ENCODE measurements around the gene ZNF346. TPM values are rescaled to one million over a fixed set of nuclear protein-coding genes. Genes with fewer than 3 reads are reported as not detected.

Gene ZNF346
- total and polyA plus RNA-seq, 2 of the 13 experiments (the other 11 are each of a cell fraction or from before 2014, with no cell fraction given): 8.6 to 19.4 TPM

GRCh38 chr5:177098470-177099141, 76.1 kb downstream of the ZNF346 start:
- no peak overlapping the region for H3K4me2 ChIP-seq (ENCODE audit: low read depth, low read length)
- no peak overlapping the region for H2AFZ ChIP-seq (ENCODE audit: low read length)
- H3K9me3 ChIP-seq (ENCODE audit: low read length): no peaks in the 10 kb centered on the region
- H3K9ac ChIP-seq (ENCODE audit: insufficient read depth, low read depth, low read length): peak overlapping the region; percentile 18; the same call in 1 of the 2 replicates
- WGBS (ENCODE audit: low lambda C conversion rate): 100% methylated on average over 1 of the region's 18 CpGs
- no peak overlapping the region for H3K4me3 ChIP-seq (replicated peaks in 1 of 3; ENCODE audit: insufficient read depth in 1 of 3, low read depth in 2 of 3, low read length in 3 of 3)
- H3K79me2 ChIP-seq (ENCODE audit: insufficient read depth, low read length): no peaks in the 10 kb centered on the region
- intact Hi-C loops (cut with micrococcal nuclease; ENCODE audit: unreplicated experiment): no loop called here
- no TSS peak for BruUV-seq (replicated peaks)
- ChIA-PET CTCF (ENCODE audit: low intra/inter-chr PET ratio, low total read pairs) (no interaction called here), POLR2A (interaction anchor here (1.1 to 6.0 kb wide), 5 partner anchors 11 to 27 kb away, joined by 4 to 231 read pairs (median 6); partner anchors contain the start of gene FGFR4)
- H4K20me1 ChIP-seq (ENCODE audit: insufficient read depth, low read length): peaks cover 5% of the 10 kb centered on the region
- H3K27me3 ChIP-seq (ENCODE audit: control insufficient read depth in 1 of 2, insufficient read depth in 2 of 2, low read length in 2 of 2): no peaks in the 10 kb centered on the region
- no peak for FAIRE-seq
- in situ Hi-C loops (cut with HindIII; ENCODE audit: extremely low pct_ligation_motif_present, low pct_unique_long_range_greater_than_20kb): no loop called here
- H3K36me3 ChIP-seq (replicated peaks in 1 of 2; ENCODE audit: control insufficient read depth in 1 of 2, insufficient read depth in 2 of 2, low read length in 2 of 2): peaks cover 8 to 19% of the 10 kb centered on the region in 2 experiments; a peak in 4 of 5 replicates
- no peak for DNase-seq (ENCODE audit: low spot score)
- peak overlapping the region; percentile 54 for H3K27ac ChIP-seq (ENCODE audit: extremely low read length, insufficient read depth, low read length)
- peaks cover 95% of the 10 kb centered on the region for H3K4me1 ChIP-seq (ENCODE audit: insufficient read depth, low read length)
- peak; percentile 0; the same call in 1 of the 3 replicates for ATAC-seq
- no peak for TF ChIP-seq CHCHD3 (CRISPR knock-in tag; IDR thresholded peaks at IDR 0.05)
- 0 out of 2 replicates have a peak, but pooled peaks have one; percentile 40 for TF ChIP-seq ZNF431 (CRISPR knock-in tag; IDR thresholded peaks at IDR 0.05; ENCODE audit: borderline replicate concordance, low read depth)
- TF ChIP-seq HDAC2 (CRISPR knock-in tag; IDR thresholded peaks at IDR 0.05): no peak
- peak; percentile 47; the same call in 1 of the 2 replicates for TF ChIP-seq POLR2G (IDR thresholded peaks at IDR 0.05; ENCODE audit: low read depth, low read length)
- TF ChIP-seq POLR2A (IDR thresholded peaks at IDR 0.05; ENCODE audit: insufficient read depth in 1 of 2, low read depth in 2 of 2, low read length in 2 of 2): no peak; a peak in 1 of 4 replicates
- TF ChIP-seq AGO2 (optimal IDR thresholded peaks at IDR 0.05; ENCODE audit: low read depth, low read length): peak; percentile 100
- TF ChIP-seq ZFY (CRISPR knock-in tag; IDR thresholded peaks at IDR 0.05): peak; percentile 34; the same call in 1 of the 2 replicates
- TF ChIP-seq ARNT2 (CRISPR knock-in tag; IDR thresholded peaks at IDR 0.05; ENCODE audit: low read depth): no peak
- no peak for TF ChIP-seq NFE2L2 (IDR thresholded peaks at IDR 0.05; ENCODE audit: low read length)
- no peak for TF ChIP-seq TGIF2 (CRISPR knock-in tag; IDR thresholded peaks at IDR 0.05)
- TF ChIP-seq GABPB1 (CRISPR knock-in tag; IDR thresholded peaks at IDR 0.05): no peak
- no peak for TF ChIP-seq ATF7 (IDR thresholded peaks at IDR 0.05)
- TF ChIP-seq ATF7 (CRISPR knock-in tag; IDR thresholded peaks at IDR 0.05): no peak
- no peak for TF ChIP-seq GMEB2 (CRISPR knock-in tag; IDR thresholded peaks at IDR 0.05; ENCODE audit: low read depth)
- no peak for TF ChIP-seq ZNF230 (CRISPR knock-in tag; IDR thresholded peaks at IDR 0.05)
- TF ChIP-seq NONO (IDR thresholded peaks at IDR 0.05): no peak
- peak; percentile 34; the same call in 1 of the 2 replicates for TF ChIP-seq NONO (CRISPR knock-in tag; conservative IDR thresholded peaks at IDR 0.05)
- no peak for TF ChIP-seq ZNF18 (CRISPR knock-in tag; IDR thresholded peaks at IDR 0.05; ENCODE audit: insufficient replicate concordance)
- peak; percentile 57; the same call in 1 of the 2 replicates for TF ChIP-seq ZBTB38 (CRISPR knock-in tag; IDR thresholded peaks at IDR 0.05)
- TF ChIP-seq ZNF850 (CRISPR knock-in tag; conservative IDR thresholded peaks at IDR 0.05): no peak
- 0 out of 2 replicates have a peak, but pooled peaks have one; percentile 23 for TF ChIP-seq RXRA (CRISPR knock-in tag; IDR thresholded peaks at IDR 0.05)
